ENCODE results near the gene C15orf39.
"Not testable (repeated sequence)": the region's sequence is repeated elsewhere in the genome, so short reads cannot be mapped to it uniquely, and the experiment has no call there.

The C15orf39 gene

GRCh38 chr15:75158402-75158801, 43.3 kb upstream of the C15orf39 start:
- DNase-seq (ENCODE audit: extremely low read depth, low read depth) = no peak
- no peak for TF ChIP-seq CTCF (IDR thresholded peaks at IDR 0.05; ENCODE audit: low read depth, low read length)

- TF ChIP-seq CTCF (IDR thresholded peaks at IDR 0.05; ENCODE audit: low read depth, low read length) = no peak
- no peak for DNase-seq (ENCODE audit: extremely low read depth, low read depth)
Observed at GRCh38 chr15:75159244-75159643, 42.4 kb upstream of the C15orf39 start.

GRCh38 chr15:75161106-75161916, 40.4 kb upstream of the C15orf39 start:
- no peak for DNase-seq (ENCODE audit: extremely low read depth, low read depth)
- TF ChIP-seq CTCF (IDR thresholded peaks at IDR 0.05; ENCODE audit: low read depth, low read length) = no peak

- no peak for DNase-seq (ENCODE audit: extremely low read depth, low read depth)
- TF ChIP-seq CTCF (IDR thresholded peaks at IDR 0.05; ENCODE audit: low read depth, low read length) = no peak
Observed at GRCh38 chr15:75161917-75162414, 39.7 kb upstream of the C15orf39 start.

GRCh38 chr15:75163150-75163564, 38.5 kb upstream of the C15orf39 start:
- TF ChIP-seq CTCF (IDR thresholded peaks at IDR 0.05; ENCODE audit: low read depth, low read length) = no peak
- DNase-seq (ENCODE audit: extremely low read depth, low read depth) = no peak

GRCh38 chr15:75164625-75165350, 36.9 kb upstream of the C15orf39 start:
- no peak for TF ChIP-seq CTCF (IDR thresholded peaks at IDR 0.05; ENCODE audit: low read depth, low read length)
- no peak for DNase-seq (ENCODE audit: extremely low read depth, low read depth)

GRCh38 chr15:75166489-75167063, 35.1 kb upstream of the C15orf39 start:
- not testable (repeated sequence) for DNase-seq (ENCODE audit: extremely low read depth, low read depth)
